GM19455 (cell line): ENCODE measurements around the gene GSTM4.

Experiments
- ATAC-seq: cut with Tn5 transposase; IDR thresholded peaks from one replicate; pipeline ENCODE4 v1.9.1; 2021; ENCODE audit not compliant: unreplicated experiment

GSTM4 gene

DNA sequence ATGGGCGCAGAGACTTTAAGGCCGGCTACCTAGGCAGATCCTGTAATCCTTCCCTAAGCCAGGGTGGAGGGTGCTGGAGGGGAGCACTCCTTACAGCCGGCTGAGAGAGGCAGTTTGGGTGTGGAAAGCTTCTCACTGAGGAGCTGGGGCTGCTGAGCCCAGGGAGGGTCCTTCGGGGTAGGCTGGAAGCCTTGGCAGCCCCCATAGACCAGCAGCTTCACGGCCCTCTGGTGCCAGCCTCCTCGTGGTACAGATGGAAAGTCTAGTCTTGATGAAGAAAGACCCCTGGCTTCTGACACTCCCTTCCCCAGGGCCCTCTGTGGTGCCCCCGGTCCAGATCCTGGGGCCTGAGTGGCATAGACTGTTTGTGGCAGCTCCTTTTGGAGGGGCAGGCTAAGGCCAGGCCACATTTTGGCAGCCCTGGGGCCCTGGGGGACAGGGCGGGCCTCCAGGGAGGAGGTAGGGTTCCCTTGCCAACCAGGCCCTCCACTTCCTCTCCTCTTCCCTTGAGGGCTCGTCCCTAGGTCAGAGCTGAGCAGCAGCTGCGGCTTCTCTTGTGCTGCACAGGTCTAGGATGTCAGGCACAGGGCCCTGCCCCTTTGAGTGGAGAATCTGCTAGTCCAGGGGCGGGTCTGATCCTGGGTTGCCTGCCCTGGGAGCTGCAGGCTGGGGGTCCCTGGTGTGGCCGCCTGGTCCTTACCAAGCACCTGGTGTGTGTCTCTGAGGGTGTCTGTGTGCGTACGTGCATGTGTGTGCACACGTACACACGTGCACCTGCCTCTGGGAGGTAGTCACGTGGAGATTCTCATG is 31.5 kb upstream of the GSTM4 start:
- no peak for ATAC-seq

DNA sequence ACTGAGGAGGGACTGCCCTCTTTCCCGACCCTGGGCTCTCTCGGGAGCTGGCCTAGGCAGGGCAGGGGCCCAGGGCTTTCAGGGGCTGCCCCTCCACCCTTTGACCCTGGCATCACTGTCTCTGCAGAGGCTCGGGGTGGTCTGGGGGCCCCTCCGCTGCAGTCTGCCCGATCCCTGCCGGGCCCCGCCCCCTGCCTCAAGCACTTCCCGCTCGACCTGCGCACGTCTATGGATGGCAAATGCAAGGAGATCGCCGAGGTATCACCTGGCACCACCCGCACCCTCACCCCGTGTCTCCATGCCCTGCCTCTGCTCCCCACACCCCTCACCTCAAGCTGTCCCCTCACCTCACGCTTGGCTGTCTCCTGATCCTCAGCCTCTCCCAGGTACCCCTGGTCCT is 30.7 kb upstream of the GSTM4 start:
- ATAC-seq: no peak

DNA sequence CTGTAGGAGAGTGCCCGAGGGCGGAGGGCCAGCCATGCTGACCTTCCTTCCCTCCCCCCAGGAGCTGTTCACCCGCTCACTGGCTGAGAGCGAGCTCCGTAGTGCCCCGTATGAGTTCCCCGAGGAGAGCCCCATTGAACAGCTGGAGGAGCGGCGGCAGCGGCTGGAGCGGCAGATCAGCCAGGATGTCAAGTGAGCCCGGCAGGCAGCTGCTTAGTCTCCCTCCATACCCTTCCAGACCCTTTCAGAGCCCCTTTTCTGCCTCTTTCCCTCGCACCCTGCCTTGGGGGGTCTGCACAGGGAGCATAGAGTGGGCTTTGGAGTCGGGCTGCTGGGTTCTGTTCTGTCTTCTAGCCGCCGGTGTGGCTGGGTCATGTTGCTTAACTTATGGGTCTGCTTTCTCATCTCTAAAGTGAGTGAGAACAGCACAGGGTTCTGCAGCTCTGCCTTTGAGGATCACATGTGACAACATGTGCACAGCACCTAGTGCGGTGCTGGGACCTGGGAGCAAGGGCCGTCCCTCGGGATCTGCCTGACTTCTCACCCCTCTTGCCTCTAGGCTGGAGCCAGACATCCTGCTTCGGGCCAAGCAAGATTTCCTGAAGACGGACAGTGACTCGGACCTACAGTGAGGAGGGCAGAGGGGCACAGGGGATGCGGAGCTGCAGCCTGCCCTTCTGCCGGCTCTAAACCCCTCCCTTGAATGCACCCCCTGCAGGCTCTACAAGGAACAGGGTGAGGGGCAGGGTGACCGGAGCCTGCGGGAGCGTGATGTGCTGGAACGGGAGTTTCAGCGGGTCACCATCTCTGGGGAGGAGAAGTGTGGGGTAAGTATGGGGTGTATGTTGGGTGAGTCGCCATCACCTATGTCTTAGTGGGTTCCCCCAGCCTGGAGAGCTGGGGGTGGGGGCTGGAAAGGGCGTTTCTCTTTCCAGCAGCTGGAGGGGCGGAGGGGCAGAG is 30.0 kb upstream of the GSTM4 start:
- ATAC-seq: no peak

DNA sequence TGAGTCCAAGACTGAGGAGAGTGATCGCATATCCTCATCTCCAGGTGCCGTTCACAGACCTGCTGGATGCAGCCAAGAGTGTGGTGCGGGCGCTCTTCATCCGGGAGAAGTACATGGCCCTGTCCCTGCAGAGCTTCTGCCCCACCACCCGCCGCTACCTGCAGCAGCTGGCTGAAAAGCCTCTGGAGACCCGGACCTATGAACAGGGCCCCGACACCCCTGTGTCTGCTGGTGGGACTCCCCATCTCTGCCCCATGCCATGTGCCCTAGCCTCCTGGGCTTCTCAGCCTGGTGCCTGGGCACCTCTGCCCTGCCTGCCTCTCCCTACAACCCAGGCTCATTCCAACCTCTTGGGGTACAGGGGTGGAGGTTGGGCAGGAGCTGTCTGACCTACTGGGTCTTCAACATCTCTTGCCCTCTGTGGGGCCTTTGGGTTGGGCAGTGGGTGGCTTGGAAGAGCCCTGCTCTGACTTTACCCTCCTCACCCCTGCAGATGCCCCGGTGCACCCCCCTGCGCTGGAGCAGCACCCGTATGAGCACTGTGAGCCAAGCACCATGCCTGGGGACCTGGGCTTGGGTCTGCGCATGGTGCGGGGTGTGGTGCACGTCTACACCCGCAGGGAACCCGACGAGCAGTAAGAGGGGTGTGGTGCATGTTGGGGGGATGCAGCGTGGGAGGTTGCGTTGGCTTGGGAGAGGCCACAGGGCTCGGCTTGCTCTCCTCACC is 29.1 kb upstream of the GSTM4 start:
- ATAC-seq: no peak

DNA sequence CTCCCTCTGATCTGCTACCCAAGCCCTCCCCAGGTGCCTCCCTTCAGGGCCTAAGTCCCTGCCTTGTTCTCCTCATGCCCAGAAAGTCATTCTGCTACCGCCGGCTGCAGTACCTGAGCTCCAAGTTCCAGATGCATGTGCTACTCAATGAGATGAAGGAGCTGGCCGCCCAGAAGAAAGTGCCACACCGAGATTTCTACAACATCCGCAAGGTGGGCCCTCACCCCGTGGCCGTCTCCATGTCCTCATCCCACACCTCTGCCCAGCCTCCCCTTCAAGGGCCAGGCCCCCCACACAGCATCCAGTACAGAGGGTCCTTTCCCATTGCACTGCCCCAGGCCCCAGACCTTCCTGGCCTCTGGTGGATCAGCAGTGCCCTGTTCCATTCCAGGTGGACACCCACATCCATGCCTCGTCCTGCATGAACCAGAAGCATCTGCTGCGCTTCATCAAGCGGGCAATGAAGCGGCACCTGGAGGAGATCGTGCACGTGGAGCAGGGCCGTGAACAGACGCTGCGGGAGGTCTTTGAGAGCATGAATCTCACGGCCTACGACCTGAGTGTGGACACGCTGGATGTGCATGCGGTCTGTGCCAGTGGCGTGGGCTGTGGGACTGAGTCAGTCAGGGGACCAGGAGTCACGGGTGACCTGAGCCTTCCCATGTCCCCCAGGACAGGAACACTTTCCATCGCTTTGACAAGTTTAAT is 28.1 kb upstream of the GSTM4 start:
- ATAC-seq: no peak

DNA sequence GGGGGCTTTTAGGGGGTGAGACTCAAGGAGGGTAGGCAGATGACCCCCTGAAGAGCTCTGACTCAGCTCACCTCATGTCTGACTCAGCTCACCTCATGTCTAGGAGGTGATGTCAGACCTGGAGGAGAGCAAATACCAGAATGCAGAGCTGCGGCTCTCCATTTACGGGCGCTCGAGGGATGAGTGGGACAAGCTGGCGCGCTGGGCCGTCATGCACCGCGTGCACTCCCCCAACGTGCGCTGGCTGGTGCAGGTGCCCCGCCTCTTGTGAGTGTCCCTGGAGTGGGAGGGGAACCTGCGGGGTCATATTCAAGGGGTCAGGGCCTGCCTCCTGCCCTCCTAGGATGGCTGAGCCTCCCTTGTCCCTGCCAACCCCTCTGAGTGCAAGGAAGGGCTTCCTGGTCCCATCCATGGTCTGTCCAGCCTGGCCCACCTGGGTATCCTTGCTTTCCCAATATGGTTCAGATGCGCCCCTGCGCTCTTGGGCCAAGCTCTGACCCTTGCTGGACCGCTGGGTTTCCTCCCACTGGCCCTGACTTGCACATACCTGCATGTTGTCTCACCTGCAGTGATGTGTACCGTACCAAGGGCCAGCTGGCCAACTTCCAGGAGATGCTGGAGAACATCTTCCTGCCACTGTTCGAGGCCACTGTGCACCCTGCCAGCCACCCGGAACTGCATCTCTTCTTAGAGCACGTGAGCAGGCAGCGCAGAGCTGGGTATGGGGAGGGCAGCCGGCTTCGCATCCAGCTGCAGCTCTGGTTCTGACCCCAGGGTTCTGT is 27.2 kb upstream of the GSTM4 start:
- ATAC-seq: no peak

DNA sequence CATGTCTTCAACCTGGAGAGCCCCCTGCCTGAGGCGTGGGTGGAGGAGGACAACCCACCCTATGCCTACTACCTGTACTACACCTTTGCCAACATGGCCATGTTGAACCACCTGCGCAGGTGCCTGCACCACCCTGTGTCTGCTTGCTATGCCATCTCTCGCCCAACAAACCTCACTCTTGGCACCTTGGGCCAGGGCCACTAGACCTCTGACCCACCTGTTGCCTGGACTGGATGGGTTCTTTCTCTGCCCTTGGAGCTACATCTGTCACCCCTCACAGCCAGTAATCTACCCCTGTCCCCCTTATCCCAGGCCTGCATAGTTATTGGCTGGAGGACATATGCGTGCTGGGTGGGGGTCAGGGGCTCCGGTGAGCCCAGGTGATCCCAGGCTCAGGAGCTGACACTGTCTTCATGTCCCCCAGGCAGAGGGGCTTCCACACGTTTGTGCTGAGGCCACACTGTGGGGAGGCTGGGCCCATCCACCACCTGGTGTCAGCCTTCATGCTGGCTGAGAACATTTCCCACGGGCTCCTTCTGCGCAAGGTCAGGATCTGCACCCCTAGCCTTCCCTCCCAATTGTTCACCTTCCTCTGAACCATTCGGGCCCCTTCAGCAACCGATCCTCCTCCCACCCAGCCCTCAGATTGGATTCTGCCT is 26.4 kb upstream of the GSTM4 start:
- no peak for ATAC-seq

DNA sequence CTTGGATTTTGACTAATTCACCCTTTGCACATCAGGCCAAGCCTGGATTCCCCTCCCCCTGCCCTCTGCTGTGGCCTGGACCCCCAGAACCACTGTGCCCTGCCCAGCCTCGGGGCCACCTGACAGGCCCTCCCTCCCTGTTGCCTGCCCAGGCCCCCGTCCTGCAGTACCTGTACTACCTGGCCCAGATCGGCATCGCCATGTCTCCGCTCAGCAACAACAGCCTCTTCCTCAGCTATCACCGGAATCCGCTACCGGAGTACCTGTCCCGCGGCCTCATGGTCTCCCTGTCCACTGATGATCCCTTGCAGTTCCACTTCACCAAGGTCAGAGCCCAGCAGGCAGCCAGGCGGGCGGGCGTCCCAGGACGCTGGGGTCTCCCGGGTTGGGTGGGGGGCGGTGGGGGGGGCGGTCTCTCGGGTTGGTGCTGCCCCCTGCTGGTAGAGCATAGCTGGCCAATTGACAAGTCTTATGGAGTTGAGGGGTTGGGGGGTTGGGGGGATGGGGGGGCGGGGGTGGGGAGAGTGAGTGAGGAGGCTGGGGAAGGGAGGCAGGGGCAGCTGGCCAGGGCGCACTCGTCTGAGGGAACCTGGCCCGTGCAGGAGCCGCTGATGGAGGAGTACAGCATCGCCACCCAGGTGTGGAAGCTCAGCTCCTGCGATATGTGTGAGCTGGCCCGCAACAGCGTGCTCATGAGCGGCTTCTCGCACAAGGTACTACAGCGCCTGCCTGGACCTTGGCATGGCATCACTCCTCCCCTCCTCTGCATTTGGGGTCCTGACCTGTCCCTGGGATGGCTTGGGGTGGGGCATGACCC is 25.6 kb upstream of the GSTM4 start:
- ATAC-seq: no peak

DNA sequence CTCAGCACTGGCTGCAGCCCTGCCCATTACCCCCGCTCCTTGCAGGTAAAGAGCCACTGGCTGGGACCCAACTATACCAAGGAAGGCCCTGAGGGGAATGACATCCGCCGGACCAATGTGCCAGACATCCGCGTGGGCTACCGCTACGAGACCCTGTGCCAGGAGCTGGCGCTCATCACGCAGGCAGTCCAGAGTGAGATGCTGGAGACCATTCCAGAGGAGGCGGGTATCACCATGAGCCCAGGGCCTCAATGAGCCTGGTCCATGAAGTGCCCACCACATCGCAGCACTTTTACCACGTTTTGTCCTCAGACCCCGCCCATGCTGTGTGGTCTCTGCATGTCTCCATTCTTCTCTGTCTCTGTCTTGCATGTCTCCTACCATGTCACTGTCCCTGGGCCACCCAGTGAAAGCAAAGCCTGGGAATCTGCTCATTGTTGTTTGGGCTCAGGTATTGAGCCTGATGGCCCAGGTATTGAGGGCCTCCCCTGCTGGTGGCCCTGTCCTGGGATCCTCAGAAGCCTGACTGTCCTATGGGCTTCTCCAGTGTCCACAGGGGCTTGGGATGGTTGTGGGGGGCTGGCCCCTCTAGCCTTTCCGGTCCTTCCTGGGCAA is 24.9 kb upstream of the GSTM4 start:
- ATAC-seq: no peak

DNA sequence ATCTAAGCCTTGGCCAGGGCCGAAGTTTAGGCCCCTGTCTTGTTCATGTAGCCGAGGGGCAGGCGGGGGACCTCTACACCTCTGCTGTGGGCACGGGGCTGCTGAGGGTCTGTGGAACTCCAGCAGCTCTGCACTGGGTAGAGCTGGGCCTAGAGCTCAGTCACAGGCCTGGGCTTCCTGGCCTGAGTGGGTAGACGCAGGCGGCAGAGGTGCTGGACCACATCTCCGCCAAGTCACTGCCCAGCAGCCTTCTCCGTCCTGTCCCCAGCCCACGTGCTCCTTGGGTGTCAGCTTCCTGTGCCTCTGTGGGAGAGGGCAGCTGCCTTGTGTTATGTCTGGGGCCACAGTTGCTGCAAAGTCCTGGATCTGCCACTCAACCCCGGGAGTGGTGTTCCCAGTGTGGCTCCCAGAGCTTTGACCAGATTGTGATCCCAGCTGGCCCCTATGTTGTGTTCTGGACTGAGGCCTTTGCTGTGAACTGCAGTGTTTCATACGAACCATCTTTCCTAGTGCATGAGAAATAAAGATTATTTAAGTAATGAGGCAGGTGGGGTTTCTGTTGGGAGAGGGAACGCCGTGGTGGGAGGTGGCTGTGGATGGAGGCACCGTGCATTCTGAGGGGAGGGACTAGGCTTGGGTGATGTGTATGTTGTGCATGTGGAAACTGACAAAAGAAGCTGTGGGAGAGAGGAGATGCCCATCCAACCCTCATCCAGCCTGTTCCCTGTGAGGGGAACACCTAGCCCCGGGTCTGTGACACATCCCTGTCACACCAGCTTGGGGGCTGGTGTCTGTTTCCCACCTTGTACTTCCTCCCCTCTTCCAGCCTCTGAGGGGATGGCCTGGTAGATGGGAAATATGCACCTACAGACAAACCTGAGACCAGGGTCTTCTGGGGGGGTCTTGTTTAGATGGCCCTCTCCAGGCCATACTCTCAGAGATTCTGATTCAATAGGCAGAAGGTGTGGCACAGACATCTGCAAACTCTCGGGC is 24.1 kb upstream of the GSTM4 start:
- no peak for ATAC-seq

DNA sequence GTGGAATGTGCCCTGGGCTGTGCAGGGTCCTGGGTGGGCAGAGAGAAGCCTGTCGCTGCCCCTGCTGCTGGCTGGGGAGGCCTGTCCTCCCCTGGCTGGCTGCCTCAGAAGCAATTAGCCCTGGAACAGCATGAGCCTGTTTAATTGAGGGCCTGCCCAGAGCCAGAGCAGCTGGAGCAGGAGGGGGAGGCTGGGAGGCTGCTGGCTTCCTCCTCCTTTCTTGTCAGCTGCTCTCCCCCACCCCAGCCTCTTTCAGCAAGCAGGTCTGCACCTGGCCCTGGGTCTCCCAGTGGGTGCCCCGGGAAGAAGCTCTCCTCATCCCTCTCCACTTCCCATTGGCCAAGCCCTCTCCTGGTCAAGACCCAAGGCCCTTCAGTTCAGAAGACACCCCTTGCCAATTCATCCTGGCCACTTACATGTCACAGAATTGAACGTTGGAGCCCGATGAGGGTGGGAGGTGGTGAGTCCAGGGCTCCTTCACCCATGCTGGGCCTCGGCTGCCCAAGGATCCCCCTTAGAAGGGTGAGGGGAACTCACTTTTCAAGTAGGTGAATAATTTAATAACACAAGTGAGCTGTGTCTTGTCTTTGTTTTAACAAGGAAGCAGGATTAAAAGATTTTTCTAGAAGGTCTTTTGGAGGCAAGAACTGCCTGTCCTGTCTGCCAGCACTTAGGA is 23.1 kb upstream of the GSTM4 start:
- no peak for ATAC-seq

DNA sequence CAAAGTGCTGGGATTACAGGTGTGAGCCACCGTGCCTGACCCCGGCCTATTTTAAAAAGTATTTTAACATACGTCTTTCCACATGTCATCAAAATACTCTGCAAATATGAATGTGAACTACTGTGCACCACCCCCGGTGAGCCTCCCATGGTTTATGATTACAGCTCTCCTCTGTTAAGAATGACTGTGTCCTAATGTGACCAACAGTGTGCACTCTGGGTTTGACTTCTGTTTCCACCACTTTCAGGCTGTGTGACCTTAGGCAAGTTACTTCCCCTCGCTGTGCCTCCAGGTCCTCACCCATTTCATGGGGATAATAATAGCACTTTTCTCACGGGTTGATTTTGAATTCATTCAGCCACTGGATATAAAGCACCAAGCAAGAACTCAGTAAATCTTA is 21.6 kb upstream of the GSTM4 start:
- ATAC-seq: no peak

DNA sequence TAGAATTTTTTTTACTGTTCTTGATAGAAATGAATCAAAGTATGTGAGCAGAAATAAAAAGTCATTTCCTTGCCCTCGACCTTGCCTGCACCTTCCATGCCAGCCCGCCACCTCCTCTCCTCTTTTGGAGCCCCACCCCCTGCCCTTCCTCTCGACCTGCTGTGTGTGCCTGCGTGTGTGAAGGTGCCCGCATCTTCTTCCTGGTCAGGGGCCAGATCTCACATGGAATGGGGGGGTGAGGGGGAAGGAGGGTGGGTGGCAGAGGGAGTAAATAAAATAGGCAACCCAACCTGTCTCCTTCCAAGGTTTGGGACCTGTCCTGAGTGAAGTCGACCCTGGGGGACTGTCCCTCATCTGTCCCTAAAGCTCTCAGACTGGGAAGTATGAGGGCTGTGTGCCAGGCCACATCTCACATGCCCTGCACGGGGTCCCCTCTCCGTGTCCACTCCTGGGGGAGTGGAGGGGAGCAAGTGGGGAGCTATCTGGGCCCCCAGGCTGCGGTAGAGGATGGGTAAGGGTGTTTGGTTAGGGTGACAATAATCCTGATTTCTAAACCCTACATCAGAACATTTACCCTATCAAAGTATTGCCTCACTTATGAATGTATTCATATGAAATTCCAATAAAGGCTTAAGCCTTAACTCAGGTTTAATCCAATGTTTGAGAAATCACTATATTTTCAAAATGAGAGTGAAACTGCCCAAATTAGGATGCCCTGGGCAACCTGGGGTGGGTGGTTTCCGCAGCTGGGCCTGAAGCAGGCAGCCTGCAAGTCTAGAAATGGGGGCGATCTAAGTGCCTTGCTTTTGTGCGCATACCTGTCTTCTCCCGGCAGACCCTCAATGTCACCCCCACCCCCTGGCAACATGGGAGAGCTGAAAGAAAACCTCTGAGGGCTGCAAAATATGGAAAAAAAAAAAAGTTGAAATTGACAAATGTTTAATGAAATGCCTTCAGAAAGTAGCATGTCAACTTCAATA is 20.8 kb upstream of the GSTM4 start:
- no peak for ATAC-seq

DNA sequence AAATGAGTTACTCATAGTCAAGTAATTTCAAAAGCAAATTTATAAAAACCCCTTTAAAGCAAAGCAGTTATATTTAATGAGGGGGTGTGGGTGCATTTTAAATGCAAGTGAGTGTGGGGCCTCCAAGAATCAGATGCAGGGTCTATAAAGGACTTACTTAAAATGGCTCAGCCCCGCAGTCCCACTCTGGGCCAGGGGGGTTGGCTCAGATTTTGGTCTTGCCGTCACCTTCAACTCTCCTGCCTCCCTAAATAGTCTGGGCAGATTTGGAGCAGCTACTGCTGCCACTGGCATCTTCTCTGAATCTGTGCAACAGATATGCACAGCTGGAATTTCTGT is 20.1 kb upstream of the GSTM4 start:
- ATAC-seq: no peak

DNA sequence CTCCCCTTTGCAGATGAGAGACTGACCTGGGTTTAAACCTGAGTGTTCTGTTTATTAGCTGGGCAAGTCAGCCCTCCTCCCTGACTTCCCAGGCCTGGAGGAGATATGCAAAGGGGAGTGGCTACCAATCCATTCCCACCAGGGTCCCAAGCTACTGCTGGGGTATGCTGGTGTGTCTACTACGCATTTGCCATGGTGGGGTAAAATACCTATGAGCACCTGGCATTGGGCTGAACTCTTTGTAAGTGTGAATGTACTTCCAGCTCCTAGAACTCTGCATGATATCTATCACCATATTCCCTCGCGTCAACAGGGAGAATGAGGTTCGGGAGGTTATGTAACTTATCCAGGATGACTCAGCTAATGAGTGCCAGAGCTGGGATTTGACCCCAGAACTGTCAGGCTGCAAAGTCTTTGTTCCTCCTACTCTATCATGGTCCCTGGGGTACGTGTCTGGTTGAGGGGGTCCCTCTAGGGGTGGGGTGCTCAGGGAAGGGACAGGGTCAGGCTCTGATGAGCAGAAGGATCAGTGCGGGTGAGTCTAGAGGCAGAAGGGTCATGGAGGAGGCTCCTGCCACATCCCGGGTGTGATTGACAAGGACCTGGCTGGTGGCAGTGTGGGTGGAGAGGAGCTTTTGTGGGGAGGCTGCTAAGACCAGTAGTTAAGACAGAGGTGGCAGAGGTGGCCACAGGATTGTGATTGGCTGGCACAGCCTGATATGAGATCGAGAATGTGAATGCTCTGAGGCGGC is 19.5 kb upstream of the GSTM4 start:
- ATAC-seq: no peak
